ENCODE measurements around the gene HIF3A.

DNA sequence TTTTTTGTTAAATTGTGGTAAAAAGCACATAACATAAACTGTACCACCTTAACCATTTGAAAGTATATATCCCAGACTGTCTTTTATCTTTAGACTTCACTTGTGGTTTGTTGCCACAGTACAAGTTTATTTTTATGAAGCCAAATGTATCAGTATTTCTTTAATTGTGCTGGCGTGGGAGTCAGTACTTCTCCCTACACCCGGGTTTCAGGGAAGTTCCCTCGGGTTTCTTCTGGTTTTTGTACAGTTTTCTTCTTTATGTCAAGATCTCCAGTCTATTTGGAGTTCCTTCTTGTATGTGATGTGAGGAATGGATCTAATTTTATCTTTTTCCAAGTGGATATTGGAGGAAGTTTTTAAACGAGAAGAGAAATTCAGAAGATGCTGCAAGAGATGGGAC is 96.0 kb downstream of the HIF3A start:
- TF ChIP-seq POLR2A (IDR thresholded peaks at IDR 0.05), result no peak
- TF ChIP-seq, protein P1, sequence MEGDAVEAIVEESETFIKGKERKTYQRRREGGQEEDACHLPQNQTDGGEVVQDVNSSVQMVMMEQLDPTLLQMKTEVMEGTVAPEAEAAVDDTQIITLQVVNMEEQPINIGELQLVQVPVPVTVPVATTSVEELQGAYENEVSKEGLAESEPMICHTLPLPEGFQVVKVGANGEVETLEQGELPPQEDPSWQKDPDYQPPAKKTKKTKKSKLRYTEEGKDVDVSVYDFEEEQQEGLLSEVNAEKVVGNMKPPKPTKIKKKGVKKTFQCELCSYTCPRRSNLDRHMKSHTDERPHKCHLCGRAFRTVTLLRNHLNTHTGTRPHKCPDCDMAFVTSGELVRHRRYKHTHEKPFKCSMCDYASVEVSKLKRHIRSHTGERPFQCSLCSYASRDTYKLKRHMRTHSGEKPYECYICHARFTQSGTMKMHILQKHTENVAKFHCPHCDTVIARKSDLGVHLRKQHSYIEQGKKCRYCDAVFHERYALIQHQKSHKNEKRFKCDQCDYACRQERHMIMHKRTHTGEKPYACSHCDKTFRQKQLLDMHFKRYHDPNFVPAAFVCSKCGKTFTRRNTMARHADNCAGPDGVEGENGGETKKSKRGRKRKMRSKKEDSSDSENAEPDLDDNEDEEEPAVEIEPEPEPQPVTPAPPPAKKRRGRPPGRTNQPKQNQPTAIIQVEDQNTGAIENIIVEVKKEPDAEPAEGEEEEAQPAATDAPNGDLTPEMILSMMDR (IDR thresholded peaks at IDR 0.05), result no peak
